GM11168 (cell line): ENCODE results near the gene ARHGAP32.
"Not testable (repeated sequence)": the region's sequence is repeated elsewhere in the genome, so short reads cannot be mapped to it uniquely, and the experiment has no call there.

Experiments used
- in situ Hi-C: fragments of 300-500 bp; cut with MboI; formaldehyde crosslinking; loops from one replicate; pipeline ENCODE4 v1.12.0; 2022; ENCODE audit warnings: low sequenced_read_pairs; ENCODE audit not compliant: unreplicated experiment

The ARHGAP32 gene

GRCh38 chr11:129042503-129042902, 149.6 kb downstream of the ARHGAP32 start:
- in situ Hi-C loops = no loop called here

GRCh38 chr11:129041611-129042018, 150.5 kb downstream of the ARHGAP32 start:
- in situ Hi-C loops = no loop called here

- in situ Hi-C loops = no loop called here
Observed at GRCh38 chr11:129040934-129041333, 151.2 kb downstream of the ARHGAP32 start.

GRCh38 chr11:129035244-129035643, 156.9 kb downstream of the ARHGAP32 start:
- in situ Hi-C loops = no loop called here

GRCh38 chr11:129034001-129034400, 158.1 kb downstream of the ARHGAP32 start:
- in situ Hi-C loops = no loop called here

- in situ Hi-C loops = no loop called here
Observed at GRCh38 chr11:129023968-129024676, 168.0 kb downstream of the ARHGAP32 start.

- in situ Hi-C loops = no loop called here
Observed at GRCh38 chr11:129021295-129021694, 170.8 kb downstream of the ARHGAP32 start.

- in situ Hi-C loops = no loop called here
Observed at GRCh38 chr11:129018991-129019390, 173.1 kb downstream of the ARHGAP32 start.

GRCh38 chr11:129018126-129018525, 174.0 kb downstream of the ARHGAP32 start:
- in situ Hi-C loops = no loop called here

GRCh38 chr11:129013737-129014475, 178.2 kb downstream of the ARHGAP32 start:
- in situ Hi-C loops = no loop called here

- in situ Hi-C loops = no loop called here
Observed at GRCh38 chr11:129012880-129013279, 179.2 kb downstream of the ARHGAP32 start.

- in situ Hi-C loops = no loop called here
Observed at GRCh38 chr11:129006161-129006560, 186.0 kb downstream of the ARHGAP32 start.

- in situ Hi-C loops = not testable (repeated sequence)
Observed at GRCh38 chr11:128999165-128999564, 193.0 kb downstream of the ARHGAP32 start.

GRCh38 chr11:128988242-128988970, 203.7 kb downstream of the ARHGAP32 start:
- in situ Hi-C loops = no loop called here

- in situ Hi-C loops = no loop called here
Observed at GRCh38 chr11:128985880-128986279, 206.2 kb downstream of the ARHGAP32 start.

GRCh38 chr11:128983023-128983422, 209.1 kb downstream of the ARHGAP32 start:
- in situ Hi-C loops = no loop called here

GRCh38 chr11:128981254-128981653, 210.9 kb downstream of the ARHGAP32 start:
- in situ Hi-C loops = no loop called here

- in situ Hi-C loops = no loop called here
Observed at GRCh38 chr11:128970598-128971190, 221.4 kb downstream of the ARHGAP32 start.

- in situ Hi-C loops = no loop called here
Observed at GRCh38 chr11:128968916-128969315, 223.2 kb downstream of the ARHGAP32 start.

GRCh38 chr11:128967578-128967977, 224.5 kb downstream of the ARHGAP32 start:
- in situ Hi-C loops = no loop called here

GRCh38 chr11:128965485-128965884, 226.6 kb downstream of the ARHGAP32 start:
- in situ Hi-C loops = no loop called here
